Loucy (cell line): Measurements from ENCODE around the gene GALNT18.

Source experiments
- EZH2phosphoT487 ChIP-seq: fragments of 200-600 bp; IDR thresholded peaks from 2 replicates; pipeline ENCODE4 v1.6.1; 2018; ENCODE audit warnings: antibody characterized with exemption, mild to moderate bottlenecking, moderate library complexity, borderline replicate concordance
- TF ChIP-seq, protein P1 (sequence below): fragments of 200-600 bp; sonication (generic); conservative IDR thresholded peaks from 2 replicates; pipeline ENCODE4 v1.5.1; 2014; ENCODE audit warnings: mild to moderate bottlenecking, antibody characterized with exemption, low read length

DNA sequence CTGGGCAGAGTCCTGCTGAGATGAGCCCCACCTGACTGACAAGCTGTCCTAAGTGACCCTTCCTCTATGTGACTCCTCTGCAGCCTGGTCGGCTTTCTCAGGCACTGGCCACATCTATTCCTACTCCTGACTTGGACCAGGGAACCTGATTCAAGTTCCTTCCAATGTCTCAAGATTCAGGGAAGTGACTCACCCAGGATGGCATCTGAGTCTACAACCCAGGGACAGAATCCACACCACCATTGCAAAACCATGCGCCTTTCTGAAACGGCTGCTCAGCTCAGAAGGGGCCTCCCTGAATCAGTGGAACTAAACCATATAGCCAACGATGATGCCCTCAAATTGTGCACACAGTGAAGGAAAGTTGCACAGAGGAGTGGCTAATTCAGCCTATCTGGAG, 204.9 kb downstream of the GALNT18 start:
- TF ChIP-seq, protein P1, sequence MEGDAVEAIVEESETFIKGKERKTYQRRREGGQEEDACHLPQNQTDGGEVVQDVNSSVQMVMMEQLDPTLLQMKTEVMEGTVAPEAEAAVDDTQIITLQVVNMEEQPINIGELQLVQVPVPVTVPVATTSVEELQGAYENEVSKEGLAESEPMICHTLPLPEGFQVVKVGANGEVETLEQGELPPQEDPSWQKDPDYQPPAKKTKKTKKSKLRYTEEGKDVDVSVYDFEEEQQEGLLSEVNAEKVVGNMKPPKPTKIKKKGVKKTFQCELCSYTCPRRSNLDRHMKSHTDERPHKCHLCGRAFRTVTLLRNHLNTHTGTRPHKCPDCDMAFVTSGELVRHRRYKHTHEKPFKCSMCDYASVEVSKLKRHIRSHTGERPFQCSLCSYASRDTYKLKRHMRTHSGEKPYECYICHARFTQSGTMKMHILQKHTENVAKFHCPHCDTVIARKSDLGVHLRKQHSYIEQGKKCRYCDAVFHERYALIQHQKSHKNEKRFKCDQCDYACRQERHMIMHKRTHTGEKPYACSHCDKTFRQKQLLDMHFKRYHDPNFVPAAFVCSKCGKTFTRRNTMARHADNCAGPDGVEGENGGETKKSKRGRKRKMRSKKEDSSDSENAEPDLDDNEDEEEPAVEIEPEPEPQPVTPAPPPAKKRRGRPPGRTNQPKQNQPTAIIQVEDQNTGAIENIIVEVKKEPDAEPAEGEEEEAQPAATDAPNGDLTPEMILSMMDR, result no peak
- no peak for TF ChIP-seq EZH2phosphoT487
